Right renal cortex interstitium (tissue), 3 donors: ENCODE data around the gene POTEJ. TPM values are rescaled to one million over a fixed set of nuclear protein-coding genes. Genes with fewer than 3 reads are reported as not detected.
"Not testable (repeated sequence)": the region's sequence is repeated elsewhere in the genome, so short reads cannot be mapped to it uniquely, and the experiment has no call there.

ENCODE experiments used
- DNase-seq, 3 donors: peaks; one replicate each; pipeline ENCODE4 v3.0.0-alpha.2; 2013; ENCODE audit warnings: low read depth in 3 of 3, low spot score in 2 of 3
- polyA plus RNA-seq, 3 donors: library from polyadenylated mRNA; unstranded; fragments of 120-200 nt; gene quantifications; one replicate each; pipeline ENCODE4 v1.2.1, GENCODE V29; 2013; ENCODE audit not compliant: insufficient read length in 3 of 3

Gene POTEJ
- polyA plus RNA-seq, 3 donors: 0.06 to 0.14 TPM; not detected in 1

DNA sequence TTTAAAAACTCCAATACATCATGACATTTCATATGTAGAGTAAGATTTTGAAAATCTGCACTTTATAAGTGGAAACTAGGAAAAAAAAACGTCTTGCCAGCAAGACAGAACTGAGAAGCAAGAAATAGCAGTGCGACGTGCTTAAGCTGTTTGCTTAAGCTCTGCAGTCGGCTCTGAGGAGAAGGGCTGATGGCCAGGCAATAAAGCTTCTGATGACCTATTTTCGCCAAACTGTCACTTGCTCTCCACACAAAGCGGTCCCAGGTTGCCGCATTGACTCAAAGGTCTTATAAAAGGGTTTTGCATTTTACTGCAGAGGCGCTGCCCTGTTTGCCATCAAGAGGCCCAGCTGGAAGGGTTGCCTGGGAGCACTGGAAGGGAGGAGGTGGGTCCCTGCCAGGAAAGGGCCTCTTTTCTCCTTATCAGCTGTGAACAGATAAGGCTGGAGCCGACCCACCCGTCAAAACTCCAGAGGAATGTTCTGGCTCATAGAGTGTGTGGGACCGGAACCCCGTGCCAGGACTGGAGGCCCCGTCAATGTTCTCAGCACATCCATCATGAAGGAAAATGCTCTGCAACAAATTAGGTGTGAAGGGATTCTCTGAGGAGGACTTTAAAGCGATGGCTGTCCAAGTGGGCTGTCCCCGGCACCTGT, 9.5 kb upstream of the POTEJ start:
- DNase-seq: not testable (repeated sequence)

DNA sequence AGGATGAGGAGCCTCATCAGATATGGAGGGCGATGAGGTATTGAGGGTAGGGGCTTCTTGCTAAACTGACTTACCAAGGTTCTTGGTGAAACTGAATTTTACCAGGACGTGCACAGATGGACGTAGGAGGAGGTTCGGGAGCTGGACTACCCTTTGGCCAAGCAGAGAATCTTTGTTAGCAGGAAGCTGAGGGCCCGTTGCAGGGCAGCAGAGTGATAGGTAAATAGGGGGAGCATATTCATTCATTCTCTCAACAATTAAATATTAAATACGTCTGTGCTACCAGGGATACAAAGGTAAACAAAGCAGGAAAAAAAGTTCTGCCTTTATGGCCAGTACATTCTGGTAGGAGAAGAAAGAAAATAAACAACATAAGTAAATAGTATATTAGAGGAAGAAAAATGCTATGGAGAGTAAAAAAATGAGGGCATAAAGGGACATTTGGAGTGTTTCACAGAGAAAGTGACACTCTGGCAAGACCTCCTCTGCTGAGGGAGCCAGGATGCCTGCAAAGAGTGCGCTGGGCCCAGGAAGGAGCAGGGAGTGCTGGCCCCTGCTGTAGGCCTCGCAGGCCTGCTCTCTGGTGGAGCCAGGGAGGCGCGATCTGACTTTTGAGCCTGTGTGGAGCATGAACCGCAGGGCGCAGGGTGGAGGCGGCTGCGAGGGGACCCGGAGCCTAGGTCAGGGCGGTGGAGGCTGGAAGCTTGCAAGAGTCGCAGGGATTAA, 2.8 kb upstream of the POTEJ start:
- DNase-seq: not testable (repeated sequence)

DNA sequence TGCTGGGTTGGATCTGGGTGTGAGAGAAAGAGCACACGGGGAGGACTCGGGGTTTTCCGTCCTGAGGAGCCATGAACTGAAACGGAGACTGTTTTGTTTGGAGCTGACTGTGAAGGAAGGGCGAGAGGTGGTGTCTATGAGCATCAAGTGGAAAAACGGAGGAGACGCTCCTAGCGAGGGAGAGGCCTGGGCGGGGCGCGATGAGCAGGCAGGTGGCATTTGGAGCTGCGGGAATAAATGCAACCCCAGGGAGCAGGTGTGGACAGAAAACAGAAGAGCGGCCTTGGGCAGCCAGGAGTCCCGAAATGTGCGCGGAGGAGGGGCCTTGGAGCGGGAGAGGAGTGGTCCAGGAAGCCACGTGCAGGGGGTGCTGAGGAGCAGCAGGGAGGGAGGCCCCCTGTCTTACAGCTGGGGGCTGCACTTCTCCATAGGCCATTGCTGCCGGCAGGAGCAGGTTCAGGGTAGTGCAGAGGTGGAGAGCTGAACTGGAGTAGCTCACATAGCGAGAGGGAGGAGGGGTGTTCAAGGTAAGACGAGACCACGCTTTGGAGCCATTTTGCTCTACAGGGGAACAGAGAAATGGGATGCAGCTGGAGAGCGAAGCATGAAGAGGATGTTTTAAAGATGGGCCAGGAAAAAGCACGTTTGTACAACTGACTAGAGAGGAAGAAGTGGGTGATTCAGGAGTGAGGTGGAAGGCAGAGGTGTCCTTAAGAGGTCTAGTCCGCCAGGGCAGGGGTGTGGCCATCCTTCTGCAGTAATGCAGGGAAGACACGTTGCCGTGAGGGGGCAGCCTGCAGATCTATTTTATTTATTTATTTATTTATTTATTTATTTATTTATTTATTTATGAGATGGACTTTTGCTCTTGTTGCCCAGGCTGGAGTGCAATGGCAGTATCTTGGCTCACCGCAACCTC, 2.0 kb upstream of the POTEJ start:
- DNase-seq: not testable (repeated sequence)

DNA sequence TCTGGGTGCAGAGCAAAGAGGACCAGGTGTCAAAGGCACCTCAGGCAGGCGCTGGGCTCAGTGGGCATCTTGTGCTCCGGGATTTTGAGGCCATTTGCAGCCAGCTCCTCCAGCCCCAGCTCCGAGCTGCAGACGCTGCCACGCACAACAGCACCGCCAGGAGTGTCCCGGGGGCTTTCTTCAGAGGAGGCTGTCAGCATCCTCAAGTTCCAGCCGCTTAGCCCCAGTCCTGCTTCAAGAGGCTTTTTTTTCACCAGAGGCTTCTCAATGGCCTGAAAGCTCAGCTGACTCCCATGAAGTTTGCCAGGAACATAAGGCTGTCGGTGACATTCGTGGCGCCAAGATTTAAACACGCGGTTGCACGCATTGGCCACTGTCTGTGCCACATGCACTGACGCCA, 754 bp upstream of the POTEJ start:
- not testable (repeated sequence) for DNase-seq

DNA sequence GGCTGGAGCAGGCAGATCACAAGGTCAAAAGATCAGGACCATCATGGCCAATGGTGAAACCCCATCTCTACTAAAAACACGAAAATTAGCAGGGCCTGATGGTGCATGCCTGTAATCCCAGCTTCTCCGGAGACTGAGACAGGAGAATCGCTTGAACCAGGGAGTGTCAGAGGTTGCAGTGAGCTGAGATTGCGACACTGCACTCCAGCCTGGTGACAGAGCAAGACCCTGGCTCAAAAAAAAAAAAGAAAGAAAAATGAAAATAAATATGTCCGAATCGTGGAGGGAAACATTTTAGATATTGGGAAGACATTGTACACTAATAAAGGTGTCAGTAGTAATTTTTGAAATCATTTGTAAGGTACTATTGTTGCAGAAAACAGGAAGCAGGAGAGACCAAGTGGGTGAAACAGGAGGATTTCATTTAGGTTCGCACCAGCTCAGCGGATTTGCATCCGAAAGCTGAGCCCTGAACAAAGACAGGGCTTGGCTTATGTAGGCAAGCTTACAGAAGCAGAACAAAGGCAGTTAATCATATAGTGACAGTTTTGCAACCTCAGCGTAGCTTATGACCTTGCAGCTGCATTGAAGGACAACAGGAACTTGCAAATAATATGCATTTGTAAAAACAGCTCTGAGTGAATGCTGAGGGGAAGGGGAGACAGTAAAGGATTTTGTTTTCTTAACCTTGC, 17.7 kb downstream of the POTEJ start:
- DNase-seq: not testable (repeated sequence)

DNA sequence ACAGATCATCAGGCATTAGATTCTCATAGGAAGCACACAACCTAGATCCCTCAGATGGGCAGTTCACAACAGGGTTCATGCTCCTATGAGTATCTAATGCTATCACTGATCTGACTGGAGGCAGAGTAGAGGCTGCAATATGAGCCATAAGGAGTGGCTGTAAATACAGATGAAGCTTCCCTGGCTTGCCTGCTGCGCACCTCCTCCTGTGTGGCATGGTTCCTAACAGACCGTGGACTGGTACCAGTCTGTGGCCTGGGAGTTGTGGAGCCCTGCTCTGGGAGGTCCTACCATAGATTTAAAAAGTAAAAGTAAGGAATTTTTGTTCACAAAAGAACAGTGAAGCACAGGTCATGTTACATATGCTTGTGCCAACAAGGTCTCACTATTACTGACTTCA, 27.7 kb downstream of the POTEJ start:
- DNase-seq: not testable (repeated sequence)

DNA sequence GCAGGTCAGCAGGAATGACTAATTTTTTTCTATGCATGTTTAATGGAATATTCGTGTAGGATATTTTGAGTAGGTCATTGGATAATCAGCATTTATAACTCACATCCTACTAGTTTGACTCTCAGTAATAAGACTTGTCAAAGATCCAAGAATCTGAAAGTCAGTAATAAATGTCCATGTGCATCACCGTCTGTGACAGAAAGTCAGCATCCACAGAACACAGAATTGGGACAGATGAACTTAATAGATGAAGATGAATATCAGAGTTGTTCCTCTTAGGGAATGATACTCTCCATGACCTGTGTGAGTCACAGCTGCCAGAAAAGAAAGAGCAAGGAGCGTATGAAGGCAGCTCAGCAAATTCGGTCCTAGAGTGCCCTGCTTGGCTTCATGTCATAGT, 30.4 kb downstream of the POTEJ start:
- DNase-seq: not testable (repeated sequence)

DNA sequence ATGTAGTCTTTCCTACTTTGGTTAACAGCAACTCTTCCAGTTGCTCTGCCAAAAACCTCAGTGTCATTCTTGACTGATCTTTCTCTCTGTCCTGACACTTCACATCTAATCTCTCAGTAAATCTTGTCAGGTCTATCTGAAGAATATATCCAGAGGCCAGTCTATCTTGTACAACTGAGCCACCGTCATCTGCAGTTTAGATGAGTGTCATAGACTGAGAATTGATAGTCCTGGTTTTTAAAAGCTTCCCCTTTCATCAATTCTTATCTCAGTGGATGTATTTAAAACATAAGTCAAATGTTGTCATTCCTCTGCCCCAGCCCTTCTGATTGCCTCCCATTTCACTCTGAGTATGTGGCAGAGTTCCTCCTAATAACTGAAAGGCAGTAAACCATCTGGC, 38.0 kb downstream of the POTEJ start:
- DNase-seq: not testable (repeated sequence)

DNA sequence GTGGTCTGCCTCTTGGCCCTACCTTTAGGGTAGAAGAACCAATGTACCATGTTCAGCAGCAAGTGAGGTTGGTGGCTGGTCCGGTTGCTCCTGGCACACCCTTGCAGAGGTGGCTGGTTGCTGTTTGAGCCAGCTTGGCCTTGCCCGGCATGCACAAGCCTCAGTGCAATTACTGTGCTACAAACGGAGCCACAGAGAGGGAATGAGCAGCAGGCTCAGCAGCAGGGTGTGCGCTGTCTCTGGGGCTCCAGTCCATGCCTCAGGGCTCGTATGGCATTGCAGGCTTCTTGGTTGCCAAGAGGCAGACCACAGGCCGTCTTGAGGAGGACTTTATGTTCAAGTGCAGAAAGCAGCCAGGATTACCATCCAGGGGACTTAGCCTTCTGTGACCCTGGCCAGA, 53.3 kb downstream of the POTEJ start:
- not testable (repeated sequence) for DNase-seq

DNA sequence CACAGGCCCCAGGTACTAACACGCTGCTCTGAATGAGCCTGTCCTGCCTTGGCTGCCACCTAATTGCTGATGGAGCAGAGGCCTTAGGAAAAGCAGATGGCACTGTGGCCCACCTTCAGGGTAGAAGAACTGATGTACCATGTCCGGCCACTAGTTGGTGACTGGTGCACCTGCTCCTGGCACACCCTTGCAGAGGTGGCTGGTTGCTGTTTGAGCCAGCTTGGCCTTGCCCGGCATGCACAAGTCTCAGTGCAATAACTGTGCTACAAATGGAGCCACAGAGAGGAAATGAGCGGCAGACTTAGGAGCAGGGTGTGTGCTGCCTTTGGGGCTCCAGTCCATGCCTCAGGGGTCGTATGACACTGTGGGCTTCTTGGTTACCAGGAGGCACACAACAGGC, 54.4 kb downstream of the POTEJ start:
- not testable (repeated sequence) for DNase-seq

DNA sequence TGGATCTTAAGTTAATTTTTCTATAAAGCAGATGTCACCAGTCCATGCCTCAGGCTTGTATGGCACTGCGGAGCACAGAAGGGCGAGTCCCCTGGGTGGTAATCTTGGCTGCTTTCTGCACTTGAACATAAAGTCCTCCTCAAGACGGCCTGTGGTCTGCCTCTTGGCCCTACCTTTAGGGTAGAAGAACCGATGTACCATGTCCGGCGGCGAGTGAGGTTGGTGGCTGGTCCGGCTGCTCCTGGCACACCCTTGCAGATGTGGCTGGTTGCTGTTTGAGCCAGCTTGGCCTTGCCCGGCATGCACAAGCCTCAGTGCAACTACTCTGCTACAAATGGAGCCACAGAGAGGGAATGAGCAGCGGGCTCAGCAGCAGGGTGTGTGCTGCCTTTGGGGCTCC, 56.3 kb downstream of the POTEJ start:
- not testable (repeated sequence) for DNase-seq

DNA sequence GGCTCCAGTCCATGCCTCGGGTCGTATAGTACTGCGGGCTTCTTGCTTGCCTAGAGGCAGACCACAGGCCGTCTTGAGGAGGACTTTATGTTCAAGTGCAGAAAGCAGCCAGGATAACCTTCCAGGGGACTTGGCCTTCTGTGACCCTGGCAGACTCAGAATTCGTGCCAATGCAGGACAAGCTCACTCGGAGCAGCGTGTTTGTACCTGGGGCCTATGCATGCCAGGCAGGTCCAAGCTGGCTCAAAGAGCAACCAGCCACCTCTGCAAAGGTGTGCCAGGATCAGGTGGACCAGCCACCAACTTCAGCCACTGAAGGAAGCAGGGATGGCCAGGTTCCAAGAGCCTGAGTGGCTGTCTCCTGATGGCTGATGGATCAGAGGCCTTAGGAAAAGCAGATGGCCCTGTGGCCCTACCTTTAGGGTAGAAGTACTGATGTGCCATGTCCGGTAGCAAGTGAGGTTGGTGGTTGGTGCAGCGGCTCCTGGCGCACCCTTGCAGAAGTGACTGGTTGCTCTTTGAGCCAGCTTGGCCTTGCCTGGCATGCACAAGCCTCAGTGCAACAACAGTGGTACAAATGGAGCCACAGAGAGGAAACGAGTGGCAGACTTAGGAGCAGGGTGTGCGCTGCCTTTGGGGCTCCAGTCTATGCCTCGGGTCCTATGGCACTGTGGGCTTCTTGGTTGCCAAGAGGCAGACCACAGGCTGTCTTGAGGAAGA, 58.9 kb downstream of the POTEJ start:
- DNase-seq: not testable (repeated sequence)

DNA sequence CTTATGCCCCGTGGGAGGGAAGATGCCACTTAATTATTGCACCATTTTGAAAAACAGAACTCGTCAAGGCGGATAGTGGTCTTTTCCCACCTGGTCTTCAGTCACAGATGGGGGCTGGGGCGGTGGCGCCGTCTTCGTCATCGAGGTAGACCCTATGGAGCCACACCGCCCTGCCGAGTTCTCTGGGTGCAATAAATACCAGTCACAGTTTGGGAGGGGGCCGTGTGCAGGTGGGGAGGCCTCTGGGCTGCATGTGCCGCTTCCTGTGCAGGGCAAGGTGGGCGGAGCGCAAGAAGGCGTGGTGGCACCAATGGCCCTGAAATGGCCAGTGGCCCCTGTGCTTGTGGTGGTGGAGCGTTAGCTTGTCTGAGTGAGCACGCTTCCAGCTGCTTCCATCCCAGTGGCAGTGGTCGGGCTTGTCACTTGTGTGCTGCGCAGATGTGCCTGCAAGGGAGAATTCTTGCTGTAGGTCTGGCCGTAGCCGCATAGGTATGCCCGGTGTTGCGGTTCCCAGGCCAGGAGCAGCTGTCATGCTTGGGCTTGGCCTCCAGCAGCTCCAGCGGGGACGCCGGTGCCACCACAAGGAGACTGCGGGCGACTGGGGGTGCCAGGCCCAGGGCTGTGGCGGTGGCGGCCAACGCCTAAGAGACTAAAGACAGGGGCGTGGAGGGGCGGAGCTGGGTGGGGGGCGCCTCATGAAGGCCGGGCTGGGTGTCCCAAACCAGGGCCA, 81.0 kb downstream of the POTEJ start:
- DNase-seq: not testable (repeated sequence)

DNA sequence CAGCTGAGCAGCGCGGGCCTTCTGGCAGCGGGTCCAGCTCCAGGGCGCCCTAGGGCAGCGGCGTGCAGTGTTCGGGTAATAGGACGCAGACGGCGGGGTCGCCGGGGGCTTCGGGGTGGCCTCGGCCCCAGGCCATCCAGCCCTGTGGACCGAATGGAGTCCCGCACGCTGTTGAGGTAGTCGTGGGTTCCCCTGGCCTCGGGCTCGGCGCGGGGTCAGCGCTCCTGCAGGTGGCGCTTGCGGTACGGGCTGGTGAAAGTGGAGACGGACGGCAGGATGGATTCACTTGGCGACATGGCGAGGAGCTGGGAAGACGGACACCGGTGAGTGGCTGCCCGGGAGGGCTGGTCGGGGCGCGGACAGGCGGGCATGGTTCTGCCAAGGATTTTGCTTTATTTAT, 82.2 kb downstream of the POTEJ start:
- peak in 1 of 3 donors; percentile 0 for DNase-seq

DNA sequence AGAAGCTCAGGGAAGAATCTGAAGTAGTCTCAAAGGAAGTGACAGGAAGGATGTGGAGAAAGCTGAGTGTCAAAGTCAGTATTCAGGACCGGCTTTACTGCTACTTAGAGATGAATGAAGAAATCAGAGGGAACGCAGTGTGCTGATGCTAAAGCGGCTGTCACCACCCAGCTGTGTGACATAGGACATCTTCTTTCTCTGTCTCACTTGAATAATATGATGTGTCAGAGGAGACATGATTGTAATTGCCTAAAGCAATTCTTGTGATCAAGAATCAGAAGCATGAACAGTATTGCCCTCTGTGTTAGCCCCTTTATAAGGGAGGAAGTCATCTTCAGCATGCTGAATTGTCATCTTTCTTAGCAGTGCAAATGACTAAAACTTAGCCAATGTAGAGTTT, 92.0 kb downstream of the POTEJ start:
- not testable (repeated sequence) for DNase-seq
